Aortic smooth muscle cell (primary cell): ENCODE data around the gene ZBTB33. TPM values are rescaled to one million over a fixed set of nuclear protein-coding genes. Genes with fewer than 3 reads are reported as not detected.

Experiments used
- total RNA-seq: library from RNA; depleted of rRNA; stranded (reverse); fragments of >200 nt; gene quantifications from 2 replicates; pipeline ENCODE4 v1.2.3, GENCODE V29; 2014

Gene ZBTB33
- 6.1 and 8.2 TPM in 2 replicates for total RNA-seq

GRCh38 chrX:120250522-120251271 is at the start of gene ZBTB33:
ZBTB33 (plus strand) TSS chrX:120250812; CDS start chrX:120253416, 2,604 bp downstream.

Other genes starting within 250 kb of the ZBTB33 start
- not detected in 2 replicates for gene RHOXF2B, start 173.1 kb upstream of the ZBTB33 start, total RNA-seq
- not detected in 2 replicates for gene RHOXF1, start 134.9 kb upstream of the ZBTB33 start, total RNA-seq
- not detected in 2 replicates for gene RHOXF2, start 92.2 kb upstream of the ZBTB33 start, total RNA-seq
- gene TMEM255A, start 60.6 kb downstream of the ZBTB33 start, total RNA-seq = not detected in 2 replicates
- not detected in 2 replicates for gene ATP1B4, start 111.3 kb downstream of the ZBTB33 start, total RNA-seq
- 147 and 170 TPM in 2 replicates for gene LAMP2, start 218.5 kb downstream of the ZBTB33 start, total RNA-seq